Right ventricle myocardium inferior (tissue), 1 donor: Measurements from ENCODE around the gene TMC5. TPM values are rescaled to one million over a fixed set of nuclear protein-coding genes. Genes with fewer than 3 reads are reported as not detected.
A peak's percentile ranks its signal among the peaks of the same experiment; 100 is the strongest.

ENCODE experiments used
- ATAC-seq: fragments of 200-7000 bp; cut with Tn5 transposase; one replicate; pipeline ENCODE4 v1.9.1; 2020; ENCODE audit warnings: mild to moderate bottlenecking, moderate library complexity
- DNase-seq: peaks from one replicate; pipeline ENCODE4 v3.0.0; 2021; ENCODE audit errors: missing footprints
- intact Hi-C: fragments of 100-400 bp; cut with DNase I; formaldehyde crosslinking; loops from one replicate; pipeline ENCODE4 v1.11.0; 2022
- total RNA-seq: library from RNA; stranded (reverse); fragmentation: NEBNext Ultra II Directional; extraction: Animal tissue kit (Norgen Biotek cat#: 25700); gene quantifications from one replicate; pipeline ENCODE4 v1.2.1, GENCODE V29; 2021
- donor health status: DM: no; HTN: yes; CAD: no; lungs with severe emphysema.

Gene TMC5
- total RNA-seq, 1 donor from 2014 or later, result not detected

DNA sequence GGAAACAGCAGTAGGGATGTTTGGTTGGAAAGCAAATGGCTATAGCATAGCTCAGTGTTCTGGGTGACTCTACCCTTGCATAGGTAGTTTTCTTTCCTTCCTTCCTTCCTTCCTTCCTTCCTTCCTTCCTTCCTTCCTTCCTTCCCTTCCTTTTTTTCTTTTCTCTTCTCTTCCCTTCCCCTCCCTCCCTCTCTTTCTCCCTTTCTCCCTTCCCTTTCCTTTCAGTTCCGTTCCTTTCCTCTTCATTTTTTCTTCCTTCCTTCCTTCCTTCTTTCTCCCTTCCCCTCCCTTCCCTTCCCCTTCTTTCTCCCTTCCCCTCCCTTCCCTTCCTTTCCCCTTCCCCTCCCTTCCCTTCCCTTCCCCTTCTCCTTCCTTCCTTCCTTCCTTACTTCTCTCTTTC is 72.9 kb downstream of the TMC5 start:
- DNase-seq (no peak), ATAC-seq (no peak)
- intact Hi-C loops, result no loop called here

DNA sequence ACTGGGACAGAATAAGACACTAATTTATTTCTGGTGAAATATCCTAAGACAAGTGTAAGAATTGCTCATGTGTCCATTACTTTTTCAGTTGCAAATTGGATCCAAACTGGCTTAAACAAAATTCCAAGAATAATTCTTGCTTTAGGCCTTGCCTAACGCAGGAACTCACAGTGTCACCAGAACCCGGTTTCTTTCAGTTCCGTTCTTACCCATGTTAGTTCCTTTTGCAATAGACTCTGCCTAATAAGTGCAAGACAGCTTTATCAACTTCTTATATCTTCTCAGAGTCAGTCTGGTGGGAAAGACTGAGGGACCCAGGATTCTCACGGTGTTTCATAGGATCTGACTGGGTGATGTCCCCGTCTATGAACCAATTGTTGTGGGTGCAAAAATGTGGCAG is 79.5 kb downstream of the TMC5 start:
- intact Hi-C loops, result no loop called here
- ATAC-seq (no peak), DNase-seq (no peak)

DNA sequence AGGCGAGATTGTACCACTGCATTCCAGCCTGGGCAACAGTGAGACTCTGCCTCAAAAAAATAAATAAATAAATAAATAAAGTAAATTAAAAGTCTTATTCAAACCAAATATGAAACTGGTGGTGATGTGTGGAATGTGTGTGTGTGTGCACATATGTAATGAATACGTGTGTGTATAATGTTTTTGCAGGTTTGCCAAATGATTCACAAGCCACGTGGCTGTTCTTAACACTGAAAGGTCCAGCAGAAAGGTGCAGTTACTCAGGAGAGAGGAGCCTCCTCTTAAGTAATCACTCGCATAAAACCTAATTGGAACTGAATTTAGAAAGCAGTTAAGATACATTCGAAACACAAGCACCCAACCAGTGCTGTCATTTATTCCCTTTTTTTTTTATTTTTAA is 81.3 kb downstream of the TMC5 start:
- ATAC-seq (no peak), DNase-seq (no peak)
- intact Hi-C loops, result no loop called here

DNA sequence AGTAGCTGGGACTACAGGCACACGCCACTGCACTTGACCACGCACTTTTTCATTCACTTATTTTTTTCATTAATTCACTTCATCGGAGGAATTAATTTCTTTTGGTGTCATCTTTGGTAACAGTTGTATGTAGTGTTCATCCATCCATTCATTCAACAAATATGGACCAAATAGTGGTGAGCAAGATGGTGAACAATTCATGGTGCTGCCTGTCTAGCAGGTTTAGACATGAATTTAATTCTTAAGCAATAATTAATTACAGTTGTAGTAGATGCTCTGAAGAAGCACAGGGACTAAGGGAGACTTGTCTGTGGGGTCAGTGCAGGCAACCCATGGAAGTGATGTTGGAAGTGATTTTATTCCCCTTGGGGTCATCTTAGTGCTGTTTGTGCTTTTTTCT is 81.8 kb downstream of the TMC5 start:
- ATAC-seq, result no peak
- intact Hi-C loops, result no loop called here
- no peak for DNase-seq

DNA sequence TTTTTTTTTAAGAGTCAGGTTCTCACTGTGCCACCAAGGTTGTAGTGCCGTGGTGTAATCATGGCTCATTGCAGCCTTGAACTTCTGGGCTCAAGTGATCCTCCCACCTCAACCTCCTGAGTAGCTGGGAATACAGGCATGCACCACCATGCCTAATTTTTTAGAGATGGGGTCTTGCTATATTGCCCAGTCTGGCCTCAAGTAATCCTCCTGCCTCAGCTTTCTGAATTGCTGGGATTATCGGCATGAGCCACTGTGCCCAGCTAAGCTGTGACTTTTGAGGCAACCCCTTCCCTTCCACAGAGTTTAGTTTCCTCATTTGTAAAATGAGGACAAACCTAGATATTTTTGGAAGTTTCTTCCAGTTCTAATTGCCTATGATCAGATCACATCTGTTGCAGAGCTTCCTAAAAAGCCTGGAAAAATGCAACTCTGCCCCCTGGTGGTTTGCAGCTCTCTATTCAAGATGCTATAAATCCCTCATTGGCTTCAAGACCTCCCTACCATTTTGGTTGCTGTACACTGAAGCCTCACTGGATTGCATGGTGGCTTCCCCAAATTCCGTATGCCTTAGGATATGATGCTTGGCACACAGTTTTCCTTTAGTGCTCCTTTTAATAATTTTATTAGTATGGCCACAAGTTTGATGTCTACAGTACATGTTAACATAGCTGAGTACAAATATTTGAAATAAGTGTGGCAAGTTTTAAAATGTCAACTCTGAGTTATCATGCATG is 84.9 kb downstream of the TMC5 start:
- DNase-seq (no peak), ATAC-seq (no peak)
- intact Hi-C loops, result loop anchor here (5.0 kb wide), 1 partner anchor 415 kb away; no protein-coding TSS in a partner anchor

DNA sequence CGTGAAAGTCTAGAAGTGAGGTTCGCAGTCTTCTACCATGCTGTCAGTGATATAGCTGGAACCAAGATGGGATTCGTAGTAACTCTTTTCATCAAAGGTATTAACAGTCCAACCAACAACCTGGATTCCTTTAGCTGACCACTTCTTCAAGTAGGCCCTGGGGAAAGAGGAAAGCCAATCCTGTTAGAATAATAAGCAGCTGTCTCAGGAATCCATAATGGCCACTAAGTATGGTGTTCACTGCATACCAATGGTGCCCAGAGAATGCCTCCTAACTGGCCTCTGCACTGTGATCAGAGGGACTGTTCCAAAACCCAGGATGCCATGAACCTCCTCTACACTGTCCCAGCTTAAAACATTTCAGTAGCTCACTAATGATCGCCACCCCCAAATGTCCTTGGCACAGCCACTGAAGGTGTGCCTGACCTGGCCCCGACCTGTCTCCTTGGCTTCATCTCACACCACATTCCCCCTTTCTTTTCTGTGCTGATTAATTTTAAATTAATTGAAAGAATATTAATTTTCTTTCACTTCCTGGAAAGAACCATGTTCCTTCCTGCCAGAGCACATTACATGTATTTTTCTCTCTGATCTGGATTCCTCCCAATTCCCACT is 85.9 kb downstream of the TMC5 start:
- ATAC-seq (no peak), DNase-seq (no peak)
- intact Hi-C loops, result loop anchor here (5.0 kb wide), 1 partner anchor 416 kb away; no protein-coding TSS in a partner anchor

DNA sequence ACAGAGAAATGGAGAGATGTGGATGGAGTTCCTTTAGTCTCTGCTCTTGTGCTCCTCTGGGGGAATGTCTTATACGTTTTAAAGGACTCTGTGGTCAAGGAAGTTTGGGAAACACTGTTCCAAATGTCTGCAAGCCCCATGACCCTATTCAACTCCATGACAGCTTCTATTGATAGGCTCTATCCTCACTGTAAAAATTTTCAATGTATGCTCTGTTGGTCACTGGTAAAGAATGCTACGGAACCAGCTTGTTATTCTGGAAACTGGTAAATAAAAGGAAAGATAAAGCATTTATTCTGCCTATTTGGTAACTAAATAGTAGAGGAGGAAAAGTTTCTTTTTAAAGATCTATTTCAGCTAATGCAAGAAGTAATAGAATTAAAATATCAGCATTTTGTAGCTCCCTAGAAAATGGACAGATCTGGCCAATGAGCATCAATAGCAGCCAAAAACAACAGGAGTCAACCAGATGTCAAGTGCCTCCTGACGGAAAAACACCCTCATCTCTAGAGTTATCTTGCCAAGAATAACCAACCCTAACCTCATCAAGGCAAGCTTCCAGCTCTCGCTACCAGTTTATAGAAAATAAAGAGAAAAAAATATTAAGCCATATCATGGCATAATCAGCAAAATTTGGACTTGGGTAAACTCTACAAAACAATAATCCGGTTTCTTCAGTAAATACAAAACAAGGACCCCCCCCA is 88.1 kb downstream of the TMC5 start:
- ATAC-seq (no peak), DNase-seq (no peak)
- intact Hi-C loops, result no loop called here

DNA sequence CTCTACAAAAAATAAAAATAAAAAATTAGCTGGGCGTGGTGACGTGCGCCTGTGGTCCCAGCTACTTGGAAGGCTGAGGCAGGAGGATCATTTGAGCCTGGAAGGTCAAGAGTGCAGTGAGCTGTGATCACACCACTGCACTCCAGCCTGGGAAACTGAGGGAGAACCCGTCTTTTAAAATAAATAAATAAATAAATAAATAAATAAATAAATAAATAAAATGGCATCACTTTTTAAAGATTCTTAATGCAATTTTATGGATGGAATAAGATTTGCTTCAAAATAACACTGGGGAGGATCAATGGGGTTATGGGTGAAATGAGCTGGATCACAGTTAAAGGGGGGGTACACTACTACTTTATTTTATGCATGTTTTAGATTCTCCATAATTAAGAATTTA is 89.3 kb downstream of the TMC5 start:
- no peak for ATAC-seq
- intact Hi-C loops, result no loop called here
- no peak for DNase-seq

DNA sequence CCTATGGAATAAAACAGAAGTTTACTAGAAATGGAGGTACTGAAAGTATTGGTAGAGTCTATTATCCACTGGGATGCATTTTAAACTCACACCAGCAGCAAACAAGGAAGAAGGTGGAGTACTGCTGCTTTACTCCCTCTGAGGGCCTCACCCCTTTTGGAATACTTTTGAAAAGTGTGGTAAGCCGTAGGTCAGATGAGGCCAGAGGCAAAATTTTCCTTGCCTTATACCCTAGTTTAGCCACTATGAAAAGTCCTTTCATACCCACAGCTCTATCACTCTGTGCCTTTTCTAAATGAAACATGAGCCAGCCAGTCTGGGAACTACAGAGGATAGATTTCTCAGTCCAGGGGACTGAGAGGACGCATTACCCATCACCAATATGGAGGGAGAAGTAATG is 90.2 kb downstream of the TMC5 start:
- intact Hi-C loops, result no loop called here
- no peak for DNase-seq
- no peak for ATAC-seq

DNA sequence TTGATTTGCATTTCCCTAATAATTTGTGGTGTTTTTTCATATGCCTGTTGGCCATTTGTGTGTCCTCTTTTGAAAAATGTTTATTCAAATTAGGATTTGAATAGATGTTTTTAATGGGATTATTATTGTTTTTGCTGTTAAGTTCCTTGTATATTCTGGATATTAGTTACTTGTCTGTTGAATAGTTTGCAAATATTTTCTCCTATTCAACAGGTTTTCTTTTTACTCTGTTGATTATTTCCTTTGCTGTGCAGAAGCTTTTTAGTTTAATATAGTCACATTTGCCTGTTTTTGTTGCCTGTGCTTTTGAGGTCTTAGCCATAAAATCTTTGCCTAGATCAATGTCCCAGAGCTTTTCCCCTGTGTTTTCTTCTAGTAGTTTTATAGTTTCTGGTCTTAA is 94.6 kb downstream of the TMC5 start:
- no peak for ATAC-seq

DNA sequence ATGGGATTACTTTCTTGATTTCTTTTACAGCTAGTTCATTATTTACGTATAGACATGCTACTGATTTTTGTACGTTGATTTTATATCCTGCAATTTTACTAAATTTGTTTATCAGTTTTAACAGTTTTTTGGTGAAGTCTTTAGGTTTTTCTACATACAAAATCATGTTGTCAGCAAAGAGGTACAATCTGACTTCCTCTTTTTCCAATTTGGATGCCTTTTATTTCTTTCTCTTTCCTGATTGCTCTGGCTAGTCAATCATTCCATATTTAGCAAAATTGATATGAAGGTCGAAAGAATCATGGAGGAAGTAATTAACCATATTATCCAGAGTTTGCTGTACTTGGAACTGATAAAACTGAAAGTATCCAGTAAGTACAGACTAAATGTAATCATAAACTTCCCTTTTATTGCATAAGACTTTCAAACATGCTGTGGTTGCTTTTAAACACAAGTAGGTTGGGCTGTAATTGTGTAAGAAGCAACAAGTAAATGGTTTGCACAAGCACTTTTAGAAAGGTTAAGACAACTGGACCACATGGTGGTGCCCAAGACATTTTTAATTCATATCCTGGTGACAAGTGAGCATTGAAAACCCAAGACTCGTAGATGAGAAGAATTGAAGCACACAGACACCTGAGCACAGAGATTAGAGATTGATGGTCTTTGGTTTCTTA is 95.8 kb downstream of the TMC5 start:
- DNase-seq, result no peak
- peak; percentile 57 for ATAC-seq
- intact Hi-C loops, result no loop called here

More for the DNA sequence above, 94.6 kb downstream of the TMC5 start:
- DNase-seq, result no peak
- intact Hi-C loops, result no loop called here

DNA sequence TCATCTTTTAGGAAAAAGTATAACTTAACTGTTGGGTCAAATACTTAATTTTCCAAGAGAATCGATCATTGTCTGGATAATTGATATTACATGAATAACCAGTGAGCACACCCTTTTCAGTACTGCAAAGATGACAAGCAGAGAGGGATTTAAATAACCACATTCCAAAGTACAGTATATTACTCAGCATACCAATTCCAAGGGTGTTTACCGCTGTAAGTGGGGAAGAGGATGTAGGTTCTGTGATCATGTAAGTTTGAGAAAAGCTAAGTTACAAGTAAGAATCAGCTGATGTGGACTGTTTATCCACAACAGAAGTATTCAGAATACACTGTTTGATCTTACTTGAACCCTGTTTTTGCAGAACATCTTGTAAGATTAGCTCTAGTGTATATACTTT is 98.1 kb downstream of the TMC5 start:
- no peak for DNase-seq
- intact Hi-C loops, result no loop called here
- ATAC-seq, result no peak

DNA sequence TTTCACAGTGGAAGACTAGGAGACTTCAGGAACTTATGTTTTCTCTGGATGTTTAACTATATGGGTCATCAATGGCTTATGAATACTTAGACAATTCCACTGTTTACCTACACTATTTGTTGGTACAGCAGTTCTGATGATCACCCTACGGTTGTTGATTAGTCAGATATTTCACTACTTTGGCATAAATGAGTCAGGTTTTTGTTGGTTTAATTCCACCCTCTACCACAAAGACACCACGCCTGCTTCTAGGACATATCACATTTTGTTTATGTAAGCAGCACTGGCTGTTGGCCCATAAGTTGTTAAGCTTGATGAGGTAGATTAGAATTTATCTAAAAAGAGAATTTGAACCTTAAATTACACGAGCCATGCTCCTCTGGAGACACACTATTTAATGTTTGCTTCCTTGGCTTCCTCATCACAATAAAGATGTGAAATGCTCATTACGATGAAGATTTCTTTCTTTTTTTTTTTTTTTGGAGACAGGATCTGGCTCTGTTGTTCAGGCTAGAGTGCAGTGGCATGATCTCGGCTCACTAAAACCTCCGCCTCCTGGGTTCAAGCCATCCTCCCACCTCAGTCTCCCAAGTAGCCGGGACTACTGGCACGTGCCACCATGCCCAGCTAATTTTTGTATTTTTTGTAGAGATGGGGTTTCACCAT is 99.9 kb downstream of the TMC5 start:
- intact Hi-C loops, result no loop called here
- no peak for DNase-seq
- no peak for ATAC-seq

DNA sequence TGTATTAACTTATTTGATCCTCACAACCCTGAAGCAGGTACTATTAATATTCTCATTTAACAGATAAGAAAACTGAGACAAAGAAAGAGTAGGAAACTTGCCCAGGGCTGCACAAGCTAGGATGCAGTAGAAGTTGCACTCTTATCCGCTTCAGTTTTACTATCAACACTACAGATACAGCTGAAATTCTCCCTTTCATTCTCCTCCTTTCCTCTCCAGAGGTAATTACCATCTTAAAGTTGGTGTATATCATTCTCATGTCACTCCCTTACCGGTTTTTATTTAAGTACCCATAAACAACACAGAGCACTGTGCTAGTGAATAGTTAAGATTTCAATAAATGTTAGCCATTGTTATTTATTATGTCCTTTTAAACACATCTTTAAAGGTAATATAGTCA is 100.7 kb downstream of the TMC5 start:
- intact Hi-C loops, result no loop called here
- DNase-seq, result no peak
- no peak for ATAC-seq

DNA sequence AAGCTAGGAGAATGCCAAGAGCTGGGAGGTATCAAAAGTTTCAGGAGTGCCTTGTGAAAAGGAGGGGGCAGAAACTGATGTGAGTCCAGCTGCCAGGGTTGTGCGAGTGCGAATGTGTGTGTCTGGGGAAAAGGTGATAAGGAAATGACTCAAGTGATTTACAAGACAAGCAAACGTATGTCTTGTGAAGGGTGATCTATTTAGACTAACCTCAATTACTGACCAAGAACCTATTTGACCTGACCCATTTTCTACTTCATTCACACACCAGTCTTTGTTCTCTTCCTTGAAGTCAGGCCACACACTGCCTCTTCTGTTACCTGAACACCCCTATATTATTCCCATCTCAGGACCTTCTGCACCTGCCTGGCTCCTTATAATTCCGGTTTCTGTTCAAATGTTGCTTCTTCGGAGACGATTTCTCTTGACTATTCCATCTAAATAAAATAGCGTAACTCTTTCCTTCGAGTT is 103.2 kb downstream of the TMC5 start:
- ATAC-seq, result no peak
- DNase-seq, result no peak
- intact Hi-C loops, result loop anchor here (5.0 to 10.0 kb wide), 2 partner anchors 454 to 716 kb away; partner anchors contain the start of genes ARL6IP1 and COQ7

DNA sequence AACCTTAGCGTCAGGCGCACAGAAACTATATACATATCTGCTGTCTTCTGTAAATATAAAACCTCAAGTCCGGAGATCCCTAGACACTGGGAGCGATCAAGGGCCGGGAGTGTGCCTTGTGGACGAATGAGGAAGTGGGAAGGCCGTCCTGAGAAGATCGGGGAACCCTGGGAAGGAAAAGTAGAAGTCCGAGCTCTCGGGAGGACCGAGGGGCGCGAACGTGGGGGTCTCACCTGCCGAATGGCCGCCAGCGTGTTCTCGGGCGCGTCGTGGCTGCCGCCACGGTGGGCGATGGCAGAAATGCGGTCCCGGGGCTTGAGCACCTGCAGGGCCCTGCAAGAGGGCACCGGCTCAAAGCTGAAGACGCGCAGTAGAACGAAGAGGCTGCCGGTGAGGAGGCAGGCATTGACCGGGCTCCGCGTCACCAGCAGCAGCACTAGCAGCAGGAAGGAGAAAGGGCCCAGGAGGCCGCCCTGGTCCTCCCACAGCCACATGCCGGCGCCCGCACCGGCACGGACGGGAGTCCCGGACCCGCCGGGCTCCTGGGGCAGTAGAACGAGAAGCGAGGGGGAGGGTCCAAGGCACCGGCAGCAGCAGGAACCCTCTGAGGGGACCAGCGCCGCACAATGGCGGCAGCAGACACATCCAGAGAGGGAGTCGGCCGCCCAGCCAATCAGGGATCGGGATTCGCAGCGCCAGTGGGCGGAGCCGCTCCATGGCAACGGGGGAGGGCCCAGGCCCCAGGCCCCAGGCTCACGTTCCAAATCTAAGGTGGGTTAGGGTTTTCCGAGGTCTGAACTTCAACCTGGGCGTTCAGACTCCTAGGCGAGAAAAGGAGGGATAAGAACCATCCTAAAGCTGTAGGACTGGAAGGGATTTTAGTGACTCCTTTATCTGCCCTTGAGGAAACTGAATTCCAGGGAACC is 104.1 kb downstream of the TMC5 start, which contains the start of gene GDE1:
TSS of gene GDE1 (minus strand) at position 628 of the 926 bp plus-strand sequence. CDS start at position 494, 134 bp downstream.
- ATAC-seq (peak; percentile 91), DNase-seq (peak; percentile 98)
- intact Hi-C loops, result loop anchor here (5.0 to 10.0 kb wide), 2 partner anchors 454 to 717 kb away; partner anchors contain the start of genes ARL6IP1 and COQ7

DNA sequence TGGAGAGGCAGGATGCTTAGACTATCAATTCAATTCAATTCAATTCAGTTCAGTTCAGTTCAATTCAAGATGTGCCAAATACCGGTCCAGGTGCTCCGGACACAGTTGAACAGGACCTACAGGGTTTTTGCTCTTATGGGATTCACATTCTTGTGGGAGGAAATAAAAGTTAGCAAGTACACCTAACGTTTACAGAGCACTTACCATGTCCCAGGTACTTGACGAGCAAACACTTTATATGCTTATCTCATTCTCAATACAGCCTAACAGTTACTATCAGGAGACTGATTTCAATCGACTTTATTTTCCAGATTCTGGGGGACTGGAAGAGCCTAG is 104.7 kb downstream of the TMC5 start:
- no peak for DNase-seq
- ATAC-seq, result no peak
- intact Hi-C loops, result loop anchor here (5.0 to 10.0 kb wide), 2 partner anchors 455 to 718 kb away; partner anchors contain the start of genes ARL6IP1 and COQ7
